A549 (cell line): Measurements from ENCODE around the gene SLC9C1. TPM values are rescaled to one million over a fixed set of nuclear protein-coding genes. Genes with fewer than 3 reads are reported as not detected.

ENCODE experiments used
- ATAC-seq, 2 experiments: fragments of 200-7000 bp in 1 of 2; fragments of >200 bp in 1 of 2; cut with Nextera tagmentation in 1 of 2; cut with Tn5 transposase in 1 of 2; 3 replicates each; pipeline versions ENCODE4 v1.8.0 to v1.9.1; 2018 to 2020; ENCODE audit warnings: mild to moderate bottlenecking in 1 of 2, moderate library complexity in 1 of 2
- CTCF ChIA-PET: fragments of 300-600 bp; sonication (Branson Sonifier 250); formaldehyde crosslinking; extraction: SDS; loops from one replicate; lab custom pipeline; 2021; ENCODE audit warnings: antibody characterized with exemption, inconsistent platforms; lab: Yijun Ruan, JAX
- POLR2A ChIA-PET: fragments of 350-600 bp; formaldehyde crosslinking; extraction: SDS; loops from one replicate; lab custom pipeline; 2021; ENCODE audit warnings: antibody characterized with exemption, inconsistent platforms; lab: Yijun Ruan, JAX
- DNase-seq, 2 experiments: peaks; one replicate each; pipeline versions ENCODE4 v3.0.0 to v3.0.0-alpha.2; 2011 to 2016; ENCODE audit warnings: low read depth in 1 of 2, low spot score in 1 of 2
- FAIRE-seq: peaks from 2 replicates; lab custom pipeline; 2011; peaks lifted over from hg19 to GRCh38; lab: Jason Lieb, UNC
- H3K27ac ChIP-seq, 2 experiments: fragments of >200 bp; sonication (Bioruptor Twin); formaldehyde crosslinking; 3 replicates each; pipeline ENCODE4 v1.5.1; 2016 to 2017
- H3K4me1 ChIP-seq: fragments of >200 bp; sonication (Bioruptor Twin); formaldehyde crosslinking; 3 replicates; pipeline ENCODE4 v1.6.1; 2016
- H3K4me2 ChIP-seq: fragments of >200 bp; sonication (Bioruptor Twin); formaldehyde crosslinking; 3 replicates; pipeline ENCODE4 v1.6.1; 2016
- H3K4me3 ChIP-seq: fragments of >200 bp; sonication (Bioruptor Twin); formaldehyde crosslinking; 3 replicates; pipeline ENCODE4 v1.5.1; 2016
- H3K9me3 ChIP-seq: fragments of >200 bp; sonication (Bioruptor Twin); formaldehyde crosslinking; 3 replicates; pipeline ENCODE4 v1.6.1; 2016
- BHLHE40 ChIP-seq: IDR thresholded peaks from 2 replicates; pipeline ENCODE4 v1.6.1; 2012; ENCODE audit warnings: low read depth, low read length, inconsistent platforms
- CBX8 ChIP-seq: fragments of 200-600 bp; sonication (generic); IDR thresholded peaks from 2 replicates; pipeline ENCODE4 v1.6.1; 2016
- CHD2 ChIP-seq: fragments of 150-350 bp; IDR thresholded peaks from 2 replicates; pipeline ENCODE4 v1.6.1; 2014; ENCODE audit warnings: low read length; ENCODE audit not compliant: partially characterized antibody
- CTCF ChIP-seq: fragments of >200 bp; sonication (Bioruptor Twin); formaldehyde crosslinking; IDR thresholded peaks from 3 replicates; pipeline ENCODE4 v1.5.1; 2016
- E2F6 ChIP-seq: IDR thresholded peaks from 2 replicates; pipeline ENCODE4 v1.6.1; 2012; ENCODE audit warnings: low read depth, borderline replicate concordance
- ELK1 ChIP-seq: fragments of 150-350 bp; IDR thresholded peaks from 2 replicates; pipeline ENCODE4 v1.6.1; 2014; ENCODE audit warnings: low read depth, mild to moderate bottlenecking, low read length
- FOSB ChIP-seq: fragments of 250-450 bp; sonication (Bioruptor Pico); IDR thresholded peaks from 2 replicates; pipeline ENCODE4 v1.5.0; 2020; ENCODE audit warnings: mild to moderate bottlenecking, moderate library complexity
- HEYL ChIP-seq: fragments of 250-450 bp; sonication (Bioruptor Pico); IDR thresholded peaks from 2 replicates; pipeline ENCODE4 v1.8.0; 2021; ENCODE audit warnings: mild to moderate bottlenecking, moderate library complexity
- HOXA7 ChIP-seq: fragments of 250-450 bp; sonication (Bioruptor Pico); IDR thresholded peaks from 2 replicates; pipeline ENCODE4 v1.5.0; 2020; ENCODE audit warnings: mild to moderate bottlenecking, moderate library complexity
- JUNB ChIP-seq: fragments of >200 bp; sonication (Bioruptor Twin); formaldehyde crosslinking; IDR thresholded peaks from 2 replicates; pipeline ENCODE4 v1.6.1; 2016
- KDM1A ChIP-seq: fragments of 200-600 bp; sonication (generic); IDR thresholded peaks from 2 replicates; pipeline ENCODE4 v1.6.1; 2016; ENCODE audit warnings: low read depth, mild to moderate bottlenecking
- KDM5A ChIP-seq: fragments of 200-600 bp; sonication (generic); IDR thresholded peaks from 2 replicates; pipeline ENCODE4 v1.6.1; 2016; ENCODE audit warnings: antibody characterized with exemption, mild to moderate bottlenecking
- MAX ChIP-seq: IDR thresholded peaks from 2 replicates; pipeline ENCODE4 v1.6.1; 2012
- MAZ ChIP-seq: fragments of 150-350 bp; IDR thresholded peaks from 2 replicates; pipeline ENCODE4 v1.6.1; 2014; ENCODE audit warnings: antibody characterized with exemption, low read depth, low read length, borderline replicate concordance
- NFE2L2 ChIP-seq: fragments of 150-350 bp; conservative IDR thresholded peaks from 2 replicates; pipeline ENCODE4 v1.6.1; 2014; ENCODE audit warnings: low read length
- NPAS2 ChIP-seq: fragments of 250-450 bp; sonication (Bioruptor Pico); IDR thresholded peaks from 2 replicates; pipeline ENCODE4 v1.8.0; 2022; ENCODE audit warnings: mild to moderate bottlenecking, moderate library complexity, borderline replicate concordance
- NR3C1 ChIP-seq: fragments of >200 bp; sonication (Bioruptor Twin); formaldehyde crosslinking; IDR thresholded peaks from 3 replicates; pipeline ENCODE4 v1.6.1; 2017
- PHF8 ChIP-seq: fragments of 200-600 bp; sonication (generic); IDR thresholded peaks from 2 replicates; pipeline ENCODE4 v1.6.1; 2016; ENCODE audit warnings: low read depth, mild to moderate bottlenecking, antibody characterized with exemption, moderate library complexity, borderline replicate concordance
- RCOR1 ChIP-seq: fragments of 150-350 bp; IDR thresholded peaks from 2 replicates; pipeline ENCODE4 v1.6.1; 2014; ENCODE audit warnings: antibody characterized with exemption, low read length, low read depth
- REST ChIP-seq: fragments of 200-600 bp; sonication (generic); IDR thresholded peaks from 2 replicates; pipeline ENCODE4 v1.6.1; 2016; ENCODE audit warnings: antibody characterized with exemption, mild to moderate bottlenecking, moderate library complexity
- SMC3 ChIP-seq: fragments of >200 bp; sonication (Bioruptor Twin); formaldehyde crosslinking; IDR thresholded peaks from 3 replicates; pipeline ENCODE4 v1.6.1; 2018; ENCODE audit warnings: inconsistent platforms
- ZFP36 ChIP-seq: fragments of 450-650 bp; IDR thresholded peaks from 2 replicates; pipeline ENCODE4 v1.6.1; 2014; ENCODE audit warnings: borderline replicate concordance; ENCODE audit not compliant: partially characterized antibody
- WGBS: methylation state at CpG from one replicate; pipeline ENCODE4 v1.1.6; 2017; ENCODE audit errors: missing lambda C conversion rate; 5-methylcytosine and 5-hydroxymethylcytosine counted together
- polyA plus RNA-seq, 4 experiments: library from polyadenylated mRNA; depleted of rRNA in 3 of 4; stranded (reverse); fragments of >200 nt; fragmentation: RNase III in 1 of 4; extraction: RNeasy Plus Mini Kit Qiagen cat#74134 plus additional on column Dnase treatment in 1 of 4; gene quantifications; 2 replicates in 3 of 4; 3 replicates in 1 of 4; pipeline ENCODE4 v1.2.3, GENCODE V29; 2011 to 2017
- TF ChIP-seq, protein P1 (sequence below): fragments of >200 bp; sonication (Bioruptor Twin); formaldehyde crosslinking; IDR thresholded peaks from 3 replicates; pipeline ENCODE4 v1.6.1; 2016

Gene SLC9C1
- polyA plus RNA-seq, 2 of the 4 experiments (the other 2 are of a cell fraction) = not detected

DNA sequence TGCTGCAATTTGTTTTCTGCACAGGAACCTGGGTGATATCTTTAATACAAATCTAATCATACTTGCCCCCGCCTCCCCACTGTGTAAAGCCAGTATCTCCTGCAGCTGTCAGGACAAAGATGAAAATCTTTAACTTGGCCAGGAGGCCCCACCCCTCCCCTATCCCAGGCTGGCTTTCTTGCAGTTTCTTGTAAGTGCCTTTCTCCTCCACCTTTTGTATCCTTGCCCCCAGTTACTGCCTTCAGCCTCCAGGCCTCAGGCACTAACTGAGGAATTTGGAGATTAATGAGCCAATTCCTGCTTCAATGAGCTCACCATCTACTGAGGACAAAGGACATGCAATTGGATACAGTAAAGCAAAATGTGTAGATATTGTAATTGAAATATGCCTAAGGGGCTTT is 167.5 kb downstream of the SLC9C1 start (continued):
- TF ChIP-seq, protein P1, sequence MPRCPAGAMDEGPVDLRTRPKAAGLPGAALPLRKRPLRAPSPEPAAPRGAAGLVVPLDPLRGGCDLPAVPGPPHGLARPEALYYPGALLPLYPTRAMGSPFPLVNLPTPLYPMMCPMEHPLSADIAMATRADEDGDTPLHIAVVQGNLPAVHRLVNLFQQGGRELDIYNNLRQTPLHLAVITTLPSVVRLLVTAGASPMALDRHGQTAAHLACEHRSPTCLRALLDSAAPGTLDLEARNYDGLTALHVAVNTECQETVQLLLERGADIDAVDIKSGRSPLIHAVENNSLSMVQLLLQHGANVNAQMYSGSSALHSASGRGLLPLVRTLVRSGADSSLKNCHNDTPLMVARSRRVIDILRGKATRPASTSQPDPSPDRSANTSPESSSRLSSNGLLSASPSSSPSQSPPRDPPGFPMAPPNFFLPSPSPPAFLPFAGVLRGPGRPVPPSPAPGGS = no peak
- TF ChIP-seq RCOR1 = no peak

- ATAC-seq = no peak
- WGBS = 85% methylated on average over 5 of the region's 5 CpGs
- no peak for FAIRE-seq
- no peak overlapping the region for H3K4me2 ChIP-seq
- POLR2A ChIA-PET = no interaction called here
- CTCF ChIA-PET = interaction anchor here (1.2 to 4.1 kb wide), 5 partner anchors 11 to 395 kb away, joined by 3 to 17 read pairs (median 4); no protein-coding TSS in a partner anchor
- peaks cover 4% of the 10 kb centered on the region; the same call in 1 of the 3 replicates for H3K4me1 ChIP-seq
- H3K27ac ChIP-seq = no peak overlapping the region
- TF ChIP-seq BHLHE40 (no peak), KDM5A (no peak), PHF8 (no peak), MAZ (no peak), NFE2L2 (no peak), E2F6 (no peak)
- no peak for DNase-seq
- H3K4me3 ChIP-seq = no peak overlapping the region
- no peaks in the 10 kb centered on the region for H3K9me3 ChIP-seq
Measured at GRCh38 chr3:112124907-112125607, 169.0 kb downstream of the SLC9C1 start.

DNA sequence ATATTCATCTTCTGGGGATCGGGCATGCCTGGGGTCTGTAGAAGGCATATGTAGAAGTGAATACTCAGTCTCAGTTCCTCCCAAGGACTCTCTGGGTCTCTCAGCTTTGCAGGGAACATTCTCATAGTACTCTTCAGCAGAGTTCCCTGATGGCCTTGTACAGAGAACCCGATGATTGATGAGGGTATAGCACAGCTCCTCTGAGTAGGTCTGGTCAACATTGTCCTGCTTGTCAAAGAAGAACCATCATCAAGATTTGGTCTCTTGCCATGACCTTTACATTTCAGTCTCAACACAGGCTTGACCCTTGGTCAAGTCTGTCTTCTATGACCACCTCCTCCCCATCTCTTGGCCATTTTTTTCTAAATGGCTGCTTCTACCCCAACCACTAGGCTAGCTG is 170.5 kb downstream of the SLC9C1 start:
- POLR2A ChIA-PET = no interaction called here
- no peak overlapping the region for H3K4me3 ChIP-seq
- H3K4me2 ChIP-seq = no peak overlapping the region
- H3K9me3 ChIP-seq = no peaks in the 10 kb centered on the region
- CTCF ChIA-PET = interaction anchor here (1.0 to 4.1 kb wide), 5 partner anchors 9 to 18 kb away, joined by 3 to 17 read pairs (median 4); partner anchors contain the start of gene GCSAM
- no peak for FAIRE-seq
- no peak overlapping the region for H3K27ac ChIP-seq
- ATAC-seq = no peak
- H3K4me1 ChIP-seq = no peaks in the 10 kb centered on the region
- 97% methylated on average over 2 of the region's 2 CpGs for WGBS
- no peak for DNase-seq
- no peak for TF ChIP-seq NR3C1
- no peak for TF ChIP-seq KDM5A
- no peak for TF ChIP-seq MAX
- TF ChIP-seq HOXA7 (CRISPR knock-in tag) = no peak
- TF ChIP-seq BHLHE40 = no peak
- no peak for TF ChIP-seq JUNB
- TF ChIP-seq, protein P1 = no peak
- no peak for TF ChIP-seq HEYL
- no peak for TF ChIP-seq SMC3
- TF ChIP-seq REST = no peak
- no peak for TF ChIP-seq ELK1
- no peak for TF ChIP-seq CBX8
- TF ChIP-seq ZFP36 = no peak
- TF ChIP-seq CTCF = no peak
- no peak for TF ChIP-seq FOSB (CRISPR knock-in tag)
- TF ChIP-seq CHD2 = no peak
- no peak for TF ChIP-seq KDM1A
- TF ChIP-seq NPAS2 = no peak
